ENCODE results near the gene ARMS2. TPM values are rescaled to one million over a fixed set of nuclear protein-coding genes. Genes with fewer than 3 reads are reported as not detected.

Gene ARMS2
- total RNA-seq, 1 donor from 2014 or later: not detected

DNA sequence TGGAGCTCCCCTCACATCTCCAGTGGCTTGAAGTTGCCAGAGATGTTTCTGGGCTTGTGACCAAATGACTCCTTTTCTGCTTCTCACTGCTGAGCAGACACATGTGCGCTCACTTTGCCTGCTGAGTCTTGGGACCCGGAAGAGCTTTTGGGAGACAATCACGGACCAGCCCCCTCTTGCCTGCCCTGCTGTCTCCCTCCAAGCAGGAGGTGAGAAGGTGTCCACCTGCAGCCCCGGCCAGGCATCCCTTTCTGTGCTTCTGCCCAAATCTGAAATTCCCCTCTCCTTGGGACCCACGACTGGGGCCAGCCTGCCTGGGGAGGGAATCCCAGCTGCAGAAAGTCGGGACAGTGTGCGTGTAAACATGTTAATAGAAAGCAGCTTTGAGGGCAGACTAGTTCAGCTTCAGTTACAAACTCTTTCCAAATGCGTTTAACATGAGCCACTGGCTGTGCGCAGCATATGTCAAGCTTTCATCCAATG, 38.6 kb downstream of the ARMS2 start:
- no peak for DNase-seq (ENCODE audit: extremely low read depth, low read depth, low spot score)

DNA sequence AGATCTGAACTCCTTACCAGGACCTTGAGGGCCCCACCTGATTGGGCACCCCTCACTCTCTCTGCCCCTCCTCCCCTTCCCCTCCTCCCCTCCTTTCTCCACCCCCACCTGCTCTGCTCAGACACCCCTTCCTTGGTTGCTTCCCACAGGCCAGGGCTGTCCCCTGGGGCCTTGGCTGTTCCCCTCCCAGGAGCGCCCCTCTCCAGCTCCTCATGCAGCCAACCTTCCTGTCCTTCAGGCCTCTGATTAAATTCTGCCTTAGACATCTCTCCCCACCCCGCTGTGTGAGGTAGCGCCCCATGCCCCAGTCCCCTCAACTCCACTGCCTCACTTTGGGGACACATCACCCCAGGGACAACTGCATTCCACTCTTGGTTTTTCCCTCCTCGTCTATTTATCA, 39.3 kb downstream of the ARMS2 start:
- DNase-seq (ENCODE audit: extremely low read depth, low read depth, low spot score): no peak

DNA sequence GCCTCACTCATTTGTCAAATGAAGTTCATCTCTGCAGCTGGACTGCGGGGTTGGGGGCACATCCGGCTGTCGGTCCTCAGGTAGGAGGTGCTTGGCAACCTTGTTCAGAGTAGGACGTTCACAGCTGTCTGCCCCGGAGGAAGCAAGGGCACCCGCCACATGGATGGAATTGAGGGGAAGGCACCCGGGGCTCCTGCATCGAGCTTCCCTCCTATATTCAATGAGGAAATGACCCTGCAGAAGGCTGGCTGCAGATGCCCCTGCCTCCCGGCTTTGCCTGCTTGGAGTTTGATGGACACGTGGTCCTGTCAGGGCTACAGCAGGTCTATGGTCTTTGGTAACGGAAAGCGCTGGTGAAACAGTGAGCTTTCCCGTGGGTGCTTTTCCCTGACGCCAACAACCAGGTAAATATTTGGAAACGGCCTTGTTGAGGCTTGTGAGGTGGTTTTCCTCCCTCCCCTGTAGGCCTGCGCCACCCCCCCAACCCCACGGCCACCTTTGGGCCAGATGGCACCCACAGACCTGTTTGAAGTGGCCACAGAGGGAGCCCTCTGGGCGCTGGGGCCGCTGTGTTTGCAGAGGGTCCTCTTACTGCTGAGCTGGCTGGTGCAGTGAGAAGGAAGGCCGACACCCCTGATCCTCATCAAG, 39.8 kb downstream of the ARMS2 start:
- DNase-seq (ENCODE audit: extremely low read depth, low read depth, low spot score): no peak

DNA sequence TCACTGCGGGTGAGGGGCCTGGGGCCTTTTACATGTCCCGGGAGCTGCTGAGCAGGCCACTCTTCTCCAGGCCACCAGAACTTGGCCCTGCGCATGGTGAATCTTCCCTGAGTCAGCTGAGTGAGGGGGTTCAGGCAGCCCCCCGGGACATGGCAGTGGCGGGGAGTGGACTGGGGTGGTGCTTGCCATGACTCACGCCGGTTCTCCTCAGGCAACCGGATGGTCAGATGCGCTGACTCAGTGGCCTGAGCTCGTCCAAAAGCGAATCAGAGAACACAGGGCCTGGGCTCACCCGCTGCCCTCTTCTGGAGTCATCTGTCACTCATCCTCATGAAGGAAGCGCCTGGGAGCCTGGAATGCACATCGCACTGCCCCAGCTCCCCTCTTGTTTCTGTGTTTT, 40.4 kb downstream of the ARMS2 start:
- DNase-seq (ENCODE audit: extremely low read depth, low read depth, low spot score): peak; percentile 62

DNA sequence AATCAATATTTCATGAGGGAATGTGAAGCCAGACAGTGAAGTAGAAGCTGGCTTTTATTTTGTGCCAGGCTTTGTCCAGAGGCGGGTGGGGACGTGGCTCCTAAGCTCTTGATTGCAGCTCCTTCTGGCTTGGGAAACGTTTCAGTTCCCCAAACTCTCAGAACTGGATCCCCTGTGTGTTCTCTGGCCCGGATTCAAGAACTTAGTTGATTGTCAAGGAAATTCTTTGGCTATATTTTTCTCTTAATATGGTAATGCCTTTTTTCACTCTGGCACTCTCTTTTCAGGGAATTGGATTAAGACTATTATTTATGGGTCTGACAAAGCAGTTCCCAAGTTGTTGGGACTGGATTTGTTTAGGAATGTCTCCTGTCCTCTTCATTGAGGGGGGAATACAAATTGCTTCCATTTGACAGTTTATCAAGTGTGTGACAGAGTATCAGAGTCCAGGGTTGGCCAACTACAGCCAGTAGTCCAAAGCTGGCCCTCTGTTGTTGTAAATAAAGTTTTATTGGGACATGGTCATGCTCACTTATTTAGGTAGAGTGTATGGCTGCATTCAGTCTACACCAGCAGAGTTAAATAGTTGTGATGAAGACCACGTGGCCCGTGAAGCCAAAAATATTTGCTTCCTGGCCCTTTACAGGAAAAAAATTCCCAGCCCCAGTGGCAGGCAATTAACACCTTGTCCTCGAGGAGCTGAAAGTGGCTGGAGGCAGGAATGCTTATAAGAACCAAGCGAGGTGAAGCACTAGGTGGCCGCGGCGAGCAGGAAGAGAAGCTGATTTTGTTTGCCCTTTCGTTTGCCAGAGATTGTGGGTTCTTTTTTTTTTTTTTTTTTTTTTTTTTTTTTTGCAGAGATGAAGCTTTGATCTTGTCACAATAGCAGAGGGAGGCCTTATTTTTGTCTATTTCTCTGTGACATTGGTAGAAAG, 41.2 kb downstream of the ARMS2 start:
- no peak for DNase-seq (ENCODE audit: extremely low read depth, low read depth, low spot score)

DNA sequence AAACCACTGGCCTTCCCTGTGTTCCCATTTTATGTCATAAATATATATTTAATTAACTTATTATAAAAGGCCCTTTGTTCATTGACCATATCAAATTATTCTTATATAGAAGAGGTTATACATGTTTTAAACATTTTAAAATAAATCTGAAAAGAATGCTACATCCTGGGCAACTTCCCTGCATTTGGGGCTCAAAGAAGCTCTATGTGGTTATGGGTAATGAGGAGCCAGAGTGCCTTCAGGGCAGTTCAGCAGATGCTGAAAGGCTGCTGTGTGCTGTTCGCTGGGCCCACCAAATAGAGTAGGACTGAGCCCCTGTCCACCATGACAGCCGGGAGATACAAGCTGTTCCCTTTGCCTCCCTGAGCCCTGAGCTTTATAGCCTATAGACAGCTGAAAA, 42.8 kb downstream of the ARMS2 start:
- DNase-seq (ENCODE audit: extremely low read depth, low read depth, low spot score): no peak

DNA sequence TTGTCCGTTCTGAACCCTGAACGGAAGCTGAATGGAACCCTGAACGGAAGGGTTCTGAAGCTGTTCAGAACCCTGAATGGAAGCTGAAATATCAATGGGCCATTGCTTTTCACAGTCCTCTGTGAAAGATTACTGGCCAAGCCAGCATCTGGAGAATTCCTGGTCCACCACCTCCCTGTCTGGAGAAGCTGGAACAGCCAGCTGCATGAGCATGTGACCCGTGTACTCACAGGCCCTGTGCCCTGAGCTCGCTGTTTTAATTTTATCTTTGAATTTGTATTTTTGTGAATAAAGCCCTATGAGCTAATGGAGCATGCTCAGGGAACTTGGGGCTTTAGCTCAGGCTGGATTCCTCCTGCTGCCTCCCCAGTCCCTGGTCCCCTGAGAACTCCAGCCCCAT, 44.1 kb downstream of the ARMS2 start:
- DNase-seq (ENCODE audit: extremely low read depth, low read depth, low spot score): no peak

DNA sequence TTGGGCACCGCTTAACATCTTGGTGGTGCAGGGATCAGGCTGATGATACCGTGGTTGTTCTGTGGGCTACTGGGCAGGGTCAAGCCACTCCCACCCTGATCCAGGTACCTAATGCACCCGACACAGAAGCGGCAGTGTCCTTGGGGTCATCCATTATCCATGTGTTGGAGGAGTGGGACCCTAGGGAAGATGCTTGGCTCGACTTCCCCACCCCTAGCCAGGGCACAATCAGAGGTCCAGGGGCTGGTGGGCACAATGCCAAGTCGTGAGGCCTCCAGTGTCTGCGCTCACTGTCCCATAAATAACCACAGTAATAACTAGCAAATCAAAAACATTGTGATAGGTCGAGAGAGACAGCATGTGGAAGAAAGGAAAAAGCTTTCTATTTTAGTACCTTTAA, 44.6 kb downstream of the ARMS2 start:
- DNase-seq (ENCODE audit: extremely low read depth, low read depth, low spot score): no peak

DNA sequence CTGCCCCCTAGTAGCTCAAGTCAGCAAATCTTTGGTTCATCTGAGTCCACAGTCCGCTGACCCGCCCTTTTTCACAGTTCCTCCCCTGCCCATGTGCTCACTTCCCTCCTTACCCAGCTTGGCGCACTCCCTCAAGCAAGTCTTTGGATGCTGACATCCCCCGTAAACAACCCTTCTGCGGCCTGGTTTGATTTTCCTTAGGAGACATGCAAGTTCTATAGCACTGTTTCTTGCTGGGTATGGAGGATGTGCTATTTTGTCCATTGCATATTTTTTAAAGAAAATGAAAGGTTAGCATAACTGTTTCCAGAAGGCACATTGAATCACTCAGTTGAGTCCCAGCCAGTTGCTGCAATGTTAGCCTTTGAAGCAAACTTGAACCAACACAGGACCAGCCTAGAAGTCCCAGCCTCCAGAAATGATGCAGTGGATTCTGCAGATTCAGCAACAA, 45.1 kb downstream of the ARMS2 start:
- DNase-seq (ENCODE audit: extremely low read depth, low read depth, low spot score): no peak

DNA sequence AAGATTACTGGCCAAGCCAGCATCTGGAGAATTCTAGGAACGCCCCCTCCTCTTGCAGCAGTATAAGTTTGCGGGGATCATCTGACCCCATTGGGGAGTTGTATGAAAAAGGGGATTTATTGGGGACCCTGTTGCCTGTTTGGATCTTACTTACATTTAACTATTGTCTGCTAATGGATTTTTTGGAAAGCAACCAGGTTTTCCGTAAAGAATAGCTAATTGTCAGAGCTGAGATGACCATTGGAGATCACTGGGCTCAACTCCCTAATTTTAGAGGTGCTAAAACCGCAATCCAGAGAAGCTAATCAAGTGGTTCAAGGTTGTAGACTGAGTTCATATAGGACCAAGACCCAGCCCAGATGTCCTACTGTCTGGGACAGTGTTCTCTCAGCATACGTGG, 45.7 kb downstream of the ARMS2 start:
- no peak for DNase-seq (ENCODE audit: extremely low read depth, low read depth, low spot score)

DNA sequence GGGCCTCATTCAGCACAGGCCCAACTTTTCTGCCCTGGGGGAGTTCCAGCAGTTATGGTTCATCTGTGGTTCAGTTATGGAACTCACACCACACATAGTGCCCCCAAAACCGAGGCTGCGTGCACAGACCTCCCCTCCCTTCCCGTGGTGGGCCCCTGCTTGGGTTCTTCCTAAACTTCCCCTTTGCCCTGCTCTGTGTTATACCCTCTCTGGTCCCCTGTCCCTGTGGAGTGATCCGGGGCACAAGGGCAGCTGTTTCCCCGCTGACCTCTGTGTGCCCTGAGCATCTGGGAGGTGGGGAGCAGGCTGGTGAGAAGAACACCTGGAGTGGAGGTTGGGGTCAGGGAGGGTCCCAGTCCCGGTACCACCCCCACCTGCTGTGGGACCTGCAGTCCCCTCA, 46.3 kb downstream of the ARMS2 start:
- DNase-seq (ENCODE audit: extremely low read depth, low read depth, low spot score): no peak

DNA sequence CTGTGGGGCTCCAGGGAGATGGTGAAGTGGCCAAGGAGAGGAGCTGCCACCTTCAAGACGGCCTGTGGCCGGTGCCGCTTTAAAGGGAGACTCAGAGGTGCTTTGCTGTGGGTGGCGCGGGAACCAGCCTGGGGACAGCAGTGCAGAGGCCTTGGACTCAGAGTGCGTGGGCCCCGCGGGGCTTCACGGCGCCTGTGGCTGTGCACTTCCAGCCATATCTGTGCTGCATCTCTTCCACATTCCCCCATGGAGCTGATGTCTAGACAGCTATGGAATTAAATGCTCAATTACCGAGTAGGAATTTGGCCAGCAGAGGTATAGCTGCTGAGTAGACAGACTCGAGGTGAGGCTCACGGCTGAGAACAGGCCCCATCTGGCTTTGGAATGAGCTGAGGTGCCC, 48.6 kb downstream of the ARMS2 start:
- DNase-seq (ENCODE audit: extremely low read depth, low read depth, low spot score): no peak

DNA sequence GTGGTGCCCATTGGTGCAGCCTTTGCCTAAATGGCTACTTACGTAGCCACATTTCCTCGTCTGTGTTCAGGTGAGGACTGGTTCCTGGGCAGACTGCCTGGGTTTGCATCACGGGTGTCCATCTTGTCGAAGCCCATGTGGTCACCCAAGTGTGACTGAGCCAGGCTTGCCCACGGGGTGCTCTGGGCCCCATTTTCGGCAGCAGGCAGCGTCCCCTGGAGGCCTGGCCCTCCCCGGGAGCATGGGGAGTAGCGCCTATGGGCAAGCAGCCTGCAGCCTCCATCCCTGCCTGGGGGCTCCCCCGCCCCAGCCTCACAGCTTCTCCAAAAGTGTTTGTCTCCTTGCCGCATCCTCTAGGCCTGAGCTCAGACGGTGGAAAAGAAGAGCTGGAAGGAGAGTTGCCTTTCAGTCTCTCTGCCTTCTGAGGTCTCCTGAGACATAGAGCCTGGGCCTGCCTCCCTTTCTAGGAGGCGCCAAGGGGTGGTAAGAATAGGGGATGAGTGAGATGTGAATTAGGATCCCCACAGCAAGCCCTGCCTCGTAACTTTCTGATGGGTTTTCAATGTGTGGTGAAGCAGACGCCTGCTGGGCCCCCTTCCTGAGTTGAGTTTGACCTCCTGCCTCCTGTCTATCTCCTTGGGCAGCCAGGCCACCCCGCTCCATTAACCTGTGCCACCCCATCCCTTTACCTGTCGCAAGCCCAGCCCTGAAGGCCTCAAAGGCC, 49.6 kb downstream of the ARMS2 start:
- DNase-seq (ENCODE audit: extremely low read depth, low read depth, low spot score): no peak

DNA sequence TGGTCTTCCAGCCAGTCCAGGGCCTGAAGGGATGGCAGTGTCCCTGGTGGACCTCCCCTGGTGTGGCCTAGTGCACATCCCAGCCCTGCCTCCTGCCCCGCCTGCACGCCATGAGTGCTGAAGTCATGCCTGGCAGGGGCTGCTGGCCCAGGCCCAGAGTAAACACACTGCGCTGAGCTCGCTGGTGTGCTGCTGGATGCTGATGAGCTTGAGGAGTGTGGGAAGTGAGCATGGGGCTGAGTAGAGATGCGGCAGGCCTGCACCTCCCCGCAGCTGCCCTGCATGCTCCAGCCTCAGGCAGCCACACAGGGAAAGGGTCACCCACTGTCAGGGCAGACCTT, 50.1 kb downstream of the ARMS2 start:
- no peak for DNase-seq (ENCODE audit: extremely low read depth, low read depth, low spot score)

DNA sequence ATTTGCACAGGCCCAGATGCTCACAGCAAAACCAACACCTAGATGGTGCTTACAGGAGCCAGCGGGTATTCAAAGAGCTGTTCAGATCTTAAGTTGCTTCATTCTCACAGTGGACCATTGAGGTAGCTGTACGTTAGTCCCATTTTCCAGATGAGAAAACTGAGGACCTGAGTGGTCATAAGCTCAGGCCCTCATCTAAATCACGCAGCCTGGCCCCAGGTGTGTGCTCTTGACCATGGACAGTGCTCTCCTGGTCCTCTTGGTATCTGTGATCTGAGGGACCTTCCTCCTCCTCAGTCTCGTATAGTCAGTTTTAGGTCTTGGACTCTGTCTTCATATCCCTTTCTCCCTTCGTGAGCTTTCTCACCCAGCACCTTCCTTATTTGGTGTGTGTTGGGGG, 50.6 kb downstream of the ARMS2 start:
- DNase-seq (ENCODE audit: extremely low read depth, low read depth, low spot score): no peak

DNA sequence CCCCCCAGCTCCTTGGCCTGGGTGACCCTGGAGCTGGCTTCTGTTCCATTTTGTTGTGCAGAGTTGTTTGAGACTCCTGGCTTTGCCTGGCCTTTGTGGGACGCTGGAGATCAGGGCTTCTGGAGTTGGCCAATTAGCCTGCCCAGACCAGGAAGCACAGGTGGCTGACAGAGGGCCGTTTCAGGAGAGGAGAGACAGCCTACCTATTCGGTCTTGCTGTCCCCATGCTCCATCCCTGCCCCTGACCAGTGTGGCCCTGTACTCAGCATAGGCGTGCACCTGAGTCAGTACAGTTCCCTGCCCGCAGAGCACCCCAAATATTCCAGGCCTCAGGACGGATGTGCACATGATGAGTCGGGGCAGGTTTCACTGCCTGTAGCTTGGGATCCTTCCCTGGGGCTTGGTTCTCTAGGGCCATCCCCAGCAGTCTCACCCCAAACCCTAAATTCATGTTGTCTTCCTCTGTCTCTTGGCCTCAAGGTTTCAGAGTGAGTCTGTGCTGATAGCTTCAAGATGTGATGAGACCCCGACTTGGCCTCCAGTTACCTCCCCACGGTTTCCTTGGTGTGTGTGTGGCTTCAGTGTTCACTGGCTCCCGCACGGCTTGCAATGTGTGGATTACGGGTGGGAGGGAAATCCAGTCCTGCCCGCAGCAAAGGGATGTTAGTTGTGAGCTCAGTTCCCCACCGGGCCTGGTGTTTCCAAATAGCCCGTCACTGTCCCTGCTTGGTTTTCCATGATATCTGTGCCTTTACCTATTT, 51.6 kb downstream of the ARMS2 start:
- no peak for DNase-seq (ENCODE audit: extremely low read depth, low read depth, low spot score)

Other genes with a start within 250 kb of the ARMS2 start
- gene BTBD16, start 183.4 kb upstream of the ARMS2 start, total RNA-seq: 0.47 TPM in 1 of 2 replicates, not detected in the other
- gene PLEKHA1, start 79.9 kb upstream of the ARMS2 start, total RNA-seq: 42.1 and 46.0 TPM in 2 replicates
- 210 and 307 TPM in 2 replicates for gene HTRA1, start 6.9 kb downstream of the ARMS2 start, total RNA-seq
- 0.12 TPM in 1 of 2 replicates, not detected in the other for gene DMBT1, start 106.1 kb downstream of the ARMS2 start, total RNA-seq
- not detected in 2 replicates for gene C10orf120, start 245.2 kb downstream of the ARMS2 start, total RNA-seq

Measured in glomerular endothelial cell (primary cell).